SK-N-MC (cell line): ENCODE data around the gene HS3ST4.

Experiments
- EZH2 ChIP-seq: fragments of 200-600 bp; sonication (generic); IDR thresholded peaks from one replicate; pipeline ENCODE4 v1.6.1; 2017; ENCODE audit warnings: antibody characterized with exemption
- POLR2AphosphoS5 ChIP-seq: IDR thresholded peaks from 2 replicates; pipeline ENCODE4 v1.6.1; 2012; ENCODE audit warnings: mild to moderate bottlenecking, low read depth, low read length, borderline replicate concordance

DNA sequence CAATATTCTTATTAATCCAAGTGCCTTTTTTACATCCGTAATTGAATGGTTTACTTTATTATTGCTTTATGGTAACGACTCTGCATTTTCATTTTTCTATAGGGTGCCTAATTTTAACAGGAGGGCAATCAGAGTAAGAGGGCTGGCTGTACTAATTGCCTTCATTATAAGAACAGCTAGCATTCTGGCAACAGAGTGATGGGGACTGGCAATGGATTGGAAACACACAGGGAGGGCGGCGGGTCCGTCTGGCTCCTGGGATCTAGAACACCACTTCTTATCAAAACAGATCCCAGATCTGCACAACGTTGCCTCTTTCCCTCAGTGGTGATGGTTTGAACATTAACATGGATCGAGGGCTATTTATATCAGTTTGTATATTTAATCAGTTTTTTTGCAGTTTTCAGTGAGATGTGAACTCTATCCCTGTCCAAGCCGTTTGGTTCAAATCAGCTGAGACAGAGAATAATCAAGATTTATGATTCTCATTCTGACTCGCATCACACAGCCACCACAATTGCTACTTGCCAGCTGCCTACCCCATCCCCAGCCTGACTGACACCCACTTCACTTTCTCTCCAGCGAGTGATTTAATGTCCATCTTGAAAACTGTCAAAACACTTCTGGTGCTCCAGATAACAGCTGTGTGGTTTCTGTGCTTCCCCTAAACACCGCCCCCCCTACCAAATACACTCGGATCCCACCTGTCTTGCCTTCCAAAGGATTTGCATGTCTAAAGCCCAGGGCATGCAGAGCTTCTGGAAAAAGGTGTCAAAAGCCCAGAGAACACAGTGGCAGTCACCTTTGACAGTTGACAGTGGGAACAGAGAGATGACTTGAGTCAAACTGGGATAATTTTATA lies 327.9 kb downstream of the HS3ST4 start:
- no peak for TF ChIP-seq POLR2AphosphoS5
- no peak for TF ChIP-seq EZH2
